Spleen (tissue), 11 donors: ENCODE data around the gene GDF15. TPM values are rescaled to one million over a fixed set of nuclear protein-coding genes. Genes with fewer than 3 reads are reported as not detected.

Experiments
- DNase-seq: peaks from one replicate; pipeline ENCODE4 v3.0.0-alpha.2; 2020
- H3K27ac ChIP-seq, 8 donors: fragments of 200-600 bp; sonication (generic) in 7 of 8; 1 replicate in 4 of 8; 2 replicates in 4 of 8; pipeline versions ENCODE4 v1.5.0 to v1.8.0; 2016 to 2021; ENCODE audit warnings: inconsistent platforms in 4 of 8, mild to moderate bottlenecking in 4 of 8, moderate library complexity in 1 of 8
- H3K27me3 ChIP-seq, 7 donors: fragments of 200-600 bp; sonication (generic) in 6 of 7; replicated peaks in 1 of 7; 1 replicate in 4 of 7; 2 replicates in 3 of 7; pipeline versions ENCODE4 v1.5.0 to v1.8.0; 2016 to 2021; ENCODE audit warnings: inconsistent platforms in 3 of 7, mild to moderate bottlenecking in 1 of 7
- H3K36me3 ChIP-seq, 6 donors: fragments of 200-600 bp; sonication (generic) in 5 of 6; 1 replicate in 4 of 6; 2 replicates in 2 of 6; pipeline versions ENCODE4 v1.5.0 to v1.8.0; 2016 to 2021; ENCODE audit warnings: inconsistent platforms in 2 of 6
- H3K4me1 ChIP-seq, 6 donors: fragments of 200-600 bp; sonication (generic) in 5 of 6; 1 replicate in 3 of 6; 2 replicates in 3 of 6; pipeline versions ENCODE4 v1.5.0 to v1.8.0; 2016 to 2021; ENCODE audit warnings: inconsistent platforms in 3 of 6
- H3K4me3 ChIP-seq, 8 donors: fragments of 200-600 bp; sonication (generic) in 7 of 8; 1 replicate in 4 of 8; 2 replicates in 4 of 8; pipeline versions ENCODE4 v1.5.0 to v1.8.0; 2016 to 2021; ENCODE audit warnings: inconsistent platforms in 4 of 8, mild to moderate bottlenecking in 4 of 8, moderate library complexity in 2 of 8
- H3K9me3 ChIP-seq, 8 donors: fragments of 200-600 bp; sonication (generic) in 7 of 8; 1 replicate in 4 of 8; 2 replicates in 4 of 8; pipeline versions ENCODE4 v1.5.0 to v1.8.0; 2016 to 2021; ENCODE audit warnings: inconsistent platforms in 4 of 8
- CTCF ChIP-seq, 11 experiments: fragments of 200-600 bp in 7 of 11; fragments of 450-650 bp in 4 of 11; sonication (generic) in 4 of 11; IDR thresholded peaks in 8 of 11; conservative IDR thresholded peaks in 3 of 11; 1 replicate in 7 of 11; 2 replicates in 4 of 11; pipeline versions ENCODE4 v1.4.0 to v1.8.0; 2016 to 2021; ENCODE audit warnings: antibody characterized with exemption in 11 of 11, inconsistent platforms in 4 of 11, mild to moderate bottlenecking in 1 of 11
- POLR2A ChIP-seq, 3 donors: fragments of 450-650 bp; IDR thresholded peaks; one replicate each; pipeline ENCODE4 v1.5.1; 2017; ENCODE audit warnings: antibody characterized with exemption in 3 of 3, mild to moderate bottlenecking in 1 of 3
- POLR2AphosphoS5 ChIP-seq, 3 donors: sonication (generic); formaldehyde crosslinking; IDR thresholded peaks; one replicate each; pipeline ENCODE4 v1.5.1; 2017; ENCODE audit warnings: antibody characterized with exemption in 3 of 3
- WGBS, 5 donors: extraction: QIAGEN DNeasy Blood & Tissue Kit in 3 of 5; methylation state at CpG; one replicate each; pipeline versions ENCODE4 v1.1.5 to v1.1.7; 2013 to 2018; 5-methylcytosine and 5-hydroxymethylcytosine counted together
- intact Hi-C: fragments of 100-400 bp; cut with DNase I; formaldehyde crosslinking; loops from one replicate; pipeline ENCODE4 v1.15.0; 2023; ENCODE audit warnings: low total_unique reads
- polyA plus RNA-seq, 3 donors: library from polyadenylated mRNA; stranded (reverse); fragments of 200-250 nt; gene quantifications; one replicate each; pipeline ENCODE4 v1.2.1, GENCODE V29; 2013
- total RNA-seq, 7 donors: library from RNA; depleted of rRNA in 3 of 7; stranded (reverse); fragments of >200 nt in 3 of 7; fragmentation: NEBNext Ultra II Directional in 4 of 7; extraction: Animal tissue kit (Norgen Biotek cat#: 25700) in 4 of 7; gene quantifications; one replicate each; pipeline versions ENCODE4 v1.1.0 to v1.2.1, GENCODE V29; 2016 to 2021
- donor health status: healthy with polysubstance abuse.
- donor health status: DM: no; HTN: no; CAD: no; lungs with moderate emphysema.
- donor health status: DM: no; HTN: no; CAD: no.
- donor health status: Bipolar disorder and iron deficiency.
- donor health status: healthy.
- donor health status: DM: no; HTN: no; CAD: no.
- donor health status: DM: yes; HTN: yes; CAD: no.

Gene GDF15
- total and polyA plus RNA-seq, 10 donors = 0.77 to 34.3 (median 4.3) TPM

GRCh38 chr19:18386543-18387271 is 749 bp downstream of the GDF15 start:
- WGBS, 5 donors = 75 to 86% (median 83%) methylated on average over 12 to 14 of the region's 14 CpGs
- peak overlapping the region in 3 of 8 donors; percentile 13 to 67 (median 44) for H3K4me3 ChIP-seq
- intact Hi-C loops = no loop called here
- H3K36me3 ChIP-seq = peaks cover 0 to 25% (median 5%) of the 10 kb centered on the region in 6 donors
- peak overlapping the region in 6 of 8 donors; percentile 9 to 83 (median 77) for H3K27ac ChIP-seq
- TF ChIP-seq POLR2AphosphoS5 (IDR thresholded peaks at IDR 0.05) = no peak
- no peak for TF ChIP-seq CTCF (IDR thresholded peaks at IDR 0.05 in 8 of 11, conservative IDR thresholded peaks at IDR 0.05 in 3 of 11)
- TF ChIP-seq POLR2A (IDR thresholded peaks at IDR 0.05) = no peak
- H3K9me3 ChIP-seq = peaks cover 0 to 5% (median 0%) of the 10 kb centered on the region in 8 donors
- H3K4me1 ChIP-seq = peaks cover 24 to 84% (median 41%) of the 10 kb centered on the region in 6 donors
- DNase-seq = no peak
- H3K27me3 ChIP-seq = peaks cover 0 to 53% (median 0%) of the 10 kb centered on the region in 7 donors

GRCh38 chr19:18388100-18388959 is 2.4 kb downstream of the GDF15 start:
- Histone ChIP-seq H3K27me3 (peaks cover 0 to 37% (median 0%) of the 10 kb centered on the region in 7 donors), H3K4me1 (peaks cover 34 to 85% (median 50%) of the 10 kb centered on the region in 6 donors), H3K4me3 (peak overlapping the region; percentile 4 to 67 (median 35)), H3K36me3 (peaks cover 0 to 32% (median 6%) of the 10 kb centered on the region in 6 donors), H3K9me3 (peaks cover 0 to 5% (median 0%) of the 10 kb centered on the region in 8 donors), H3K27ac (peak overlapping the region in 7 of 8 donors; percentile 53 to 83 (median 77))
- 1 to 18% (median 2%) methylated on average over 9 to 86 of the region's 86 CpGs for WGBS, 5 donors
- intact Hi-C loops = no loop called here
- peak in 1 of 3 donors; percentile 11 for TF ChIP-seq POLR2A (IDR thresholded peaks at IDR 0.05)
- TF ChIP-seq CTCF (IDR thresholded peaks at IDR 0.05 in 8 of 11, conservative IDR thresholded peaks at IDR 0.05 in 3 of 11) = peak; percentile 99 to 100 (median 100)
- TF ChIP-seq POLR2AphosphoS5 (IDR thresholded peaks at IDR 0.05) = peak; percentile 86 to 94 (median 86)
- DNase-seq = peak; percentile 98

- intact Hi-C loops = no loop called here
- Histone ChIP-seq H3K4me1 (peaks cover 34 to 93% (median 58%) of the 10 kb centered on the region in 6 donors), H3K27ac (peak overlapping the region in 6 of 8 donors; percentile 58 to 83 (median 77)), H3K27me3 (peaks cover 0 to 30% (median 0%) of the 10 kb centered on the region in 7 donors), H3K9me3 (peaks cover 0 to 5% (median 0%) of the 10 kb centered on the region in 8 donors), H3K36me3 (peaks cover 0 to 35% (median 6%) of the 10 kb centered on the region in 6 donors), H3K4me3 (peak overlapping the region in 7 of 8 donors; percentile 4 to 67 (median 33))
- 77 to 87% (median 78%) methylated on average over 13 of the region's 13 CpGs for WGBS, 5 donors
- TF ChIP-seq POLR2A (IDR thresholded peaks at IDR 0.05) (no peak), POLR2AphosphoS5 (IDR thresholded peaks at IDR 0.05) (no peak), CTCF (IDR thresholded peaks at IDR 0.05 in 8 of 11, conservative IDR thresholded peaks at IDR 0.05 in 3 of 11) (no peak)
- DNase-seq = no peak
Measured at GRCh38 chr19:18388960-18389725, 3.2 kb downstream of the GDF15 start.
